PC-9 (cell line): Measurements from ENCODE around the gene ELMO1.

Experiments
- EZH2 ChIP-seq: fragments of 200-600 bp; sonication (generic); IDR thresholded peaks from 2 replicates; pipeline ENCODE4 v1.8.0; 2017; ENCODE audit warnings: antibody characterized with exemption, low read depth
- TF ChIP-seq, protein P1 (sequence below): fragments of 200-600 bp; sonication (generic); conservative IDR thresholded peaks from 2 replicates; pipeline ENCODE4 v1.6.1; 2017; ENCODE audit warnings: mixed run types, antibody characterized with exemption, mild to moderate bottlenecking, moderate library complexity

DNA sequence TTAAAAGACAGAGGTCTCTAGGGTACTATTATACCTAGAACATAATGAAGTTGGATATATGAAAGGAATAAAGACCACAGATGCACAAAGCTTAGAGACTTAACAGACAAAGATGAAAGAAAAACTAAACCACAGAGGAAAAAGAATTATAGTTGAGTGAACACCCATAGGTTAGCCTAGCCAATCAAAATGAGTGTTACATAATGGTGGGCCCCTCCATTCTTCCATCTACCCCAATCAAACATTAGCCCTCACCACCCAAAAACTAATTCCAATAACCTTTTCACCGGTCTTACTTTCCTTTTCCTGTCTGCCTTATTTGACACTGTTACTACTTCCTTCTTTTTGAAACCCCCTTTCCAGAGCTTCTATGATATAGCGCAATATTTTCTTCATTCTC lies 130.1 kb downstream of the ELMO1 start:
- TF ChIP-seq, protein P1, sequence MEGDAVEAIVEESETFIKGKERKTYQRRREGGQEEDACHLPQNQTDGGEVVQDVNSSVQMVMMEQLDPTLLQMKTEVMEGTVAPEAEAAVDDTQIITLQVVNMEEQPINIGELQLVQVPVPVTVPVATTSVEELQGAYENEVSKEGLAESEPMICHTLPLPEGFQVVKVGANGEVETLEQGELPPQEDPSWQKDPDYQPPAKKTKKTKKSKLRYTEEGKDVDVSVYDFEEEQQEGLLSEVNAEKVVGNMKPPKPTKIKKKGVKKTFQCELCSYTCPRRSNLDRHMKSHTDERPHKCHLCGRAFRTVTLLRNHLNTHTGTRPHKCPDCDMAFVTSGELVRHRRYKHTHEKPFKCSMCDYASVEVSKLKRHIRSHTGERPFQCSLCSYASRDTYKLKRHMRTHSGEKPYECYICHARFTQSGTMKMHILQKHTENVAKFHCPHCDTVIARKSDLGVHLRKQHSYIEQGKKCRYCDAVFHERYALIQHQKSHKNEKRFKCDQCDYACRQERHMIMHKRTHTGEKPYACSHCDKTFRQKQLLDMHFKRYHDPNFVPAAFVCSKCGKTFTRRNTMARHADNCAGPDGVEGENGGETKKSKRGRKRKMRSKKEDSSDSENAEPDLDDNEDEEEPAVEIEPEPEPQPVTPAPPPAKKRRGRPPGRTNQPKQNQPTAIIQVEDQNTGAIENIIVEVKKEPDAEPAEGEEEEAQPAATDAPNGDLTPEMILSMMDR = no peak
- TF ChIP-seq EZH2 = no peak
